ENCODE measurements around the gene MACROD1.

MACROD1 gene

GRCh38 chr11:64098318-64098831 lies 67.5 kb downstream of the MACROD1 start:
- Histone ChIP-seq H3K27ac (ENCODE audit: low read depth in 2 of 2, low read length in 2 of 2) (no peak overlapping the region), H3K27me3 (ENCODE audit: control insufficient read depth in 2 of 2, insufficient read depth in 2 of 2, low read length in 2 of 2) (no peaks in the 10 kb centered on the region), H3K9me3 (ENCODE audit: control insufficient read depth in 2 of 2, low read length in 2 of 2) (no peaks in the 10 kb centered on the region), H3K36me3 (ENCODE audit: control insufficient read depth in 2 of 2, insufficient read depth in 2 of 2, low read length in 2 of 2) (no peaks in the 10 kb centered on the region), H3K9ac (ENCODE audit: low read depth in 1 of 2, low read length in 2 of 2) (no peak overlapping the region), H3K4me1 (ENCODE audit: control insufficient read depth in 2 of 2, insufficient read depth in 2 of 2, low read length in 2 of 2) (no peaks in the 10 kb centered on the region), H3K4me3 (ENCODE audit: low read length in 2 of 2) (no peak overlapping the region)

- H3K9me3 ChIP-seq (ENCODE audit: control insufficient read depth in 2 of 2, low read length in 2 of 2): no peaks in the 10 kb centered on the region
- H3K4me3 ChIP-seq (ENCODE audit: low read length in 2 of 2): no peak overlapping the region
- no peak overlapping the region for H3K9ac ChIP-seq (ENCODE audit: low read depth in 1 of 2, low read length in 2 of 2)
- no peaks in the 10 kb centered on the region for H3K4me1 ChIP-seq (ENCODE audit: control insufficient read depth in 2 of 2, insufficient read depth in 2 of 2, low read length in 2 of 2)
- H3K36me3 ChIP-seq (ENCODE audit: control insufficient read depth in 2 of 2, insufficient read depth in 2 of 2, low read length in 2 of 2): no peaks in the 10 kb centered on the region
- peak overlapping the region in 1 of 2 donors; percentile 23 for H3K27ac ChIP-seq (ENCODE audit: low read depth in 2 of 2, low read length in 2 of 2)
- no peaks in the 10 kb centered on the region for H3K27me3 ChIP-seq (ENCODE audit: control insufficient read depth in 2 of 2, insufficient read depth in 2 of 2, low read length in 2 of 2)
Observed at GRCh38 chr11:64097468-64098317, 68.2 kb downstream of the MACROD1 start.

GRCh38 chr11:64096835-64097234 lies 69.1 kb downstream of the MACROD1 start:
- H3K4me1 ChIP-seq (ENCODE audit: control insufficient read depth in 2 of 2, insufficient read depth in 2 of 2, low read length in 2 of 2): no peaks in the 10 kb centered on the region
- H3K27ac ChIP-seq (ENCODE audit: low read depth in 2 of 2, low read length in 2 of 2): peak overlapping the region in 1 of 2 donors; percentile 23
- no peak overlapping the region for H3K4me3 ChIP-seq (ENCODE audit: low read length in 2 of 2)
- H3K36me3 ChIP-seq (ENCODE audit: control insufficient read depth in 2 of 2, insufficient read depth in 2 of 2, low read length in 2 of 2): no peaks in the 10 kb centered on the region
- H3K9ac ChIP-seq (ENCODE audit: low read depth in 1 of 2, low read length in 2 of 2): no peak overlapping the region
- no peaks in the 10 kb centered on the region for H3K9me3 ChIP-seq (ENCODE audit: control insufficient read depth in 2 of 2, low read length in 2 of 2)
- H3K27me3 ChIP-seq (ENCODE audit: control insufficient read depth in 2 of 2, insufficient read depth in 2 of 2, low read length in 2 of 2): no peaks in the 10 kb centered on the region

GRCh38 chr11:64095949-64096348 lies 70.0 kb downstream of the MACROD1 start:
- Histone ChIP-seq H3K27me3 (ENCODE audit: control insufficient read depth in 2 of 2, insufficient read depth in 2 of 2, low read length in 2 of 2) (no peaks in the 10 kb centered on the region), H3K9me3 (ENCODE audit: control insufficient read depth in 2 of 2, low read length in 2 of 2) (no peaks in the 10 kb centered on the region), H3K9ac (ENCODE audit: low read depth in 1 of 2, low read length in 2 of 2) (no peak overlapping the region), H3K4me1 (ENCODE audit: control insufficient read depth in 2 of 2, insufficient read depth in 2 of 2, low read length in 2 of 2) (no peaks in the 10 kb centered on the region), H3K27ac (ENCODE audit: low read depth in 2 of 2, low read length in 2 of 2) (no peak overlapping the region), H3K36me3 (ENCODE audit: control insufficient read depth in 2 of 2, insufficient read depth in 2 of 2, low read length in 2 of 2) (no peaks in the 10 kb centered on the region), H3K4me3 (ENCODE audit: low read length in 2 of 2) (no peak overlapping the region)

GRCh38 chr11:64095273-64095817 lies 70.6 kb downstream of the MACROD1 start:
- Histone ChIP-seq H3K27me3 (ENCODE audit: control insufficient read depth in 2 of 2, insufficient read depth in 2 of 2, low read length in 2 of 2) (no peaks in the 10 kb centered on the region), H3K36me3 (ENCODE audit: control insufficient read depth in 2 of 2, insufficient read depth in 2 of 2, low read length in 2 of 2) (no peaks in the 10 kb centered on the region), H3K4me3 (ENCODE audit: low read length in 2 of 2) (no peak overlapping the region), H3K27ac (ENCODE audit: low read depth in 2 of 2, low read length in 2 of 2) (peak overlapping the region in 1 of 2 donors; percentile 56), H3K9ac (ENCODE audit: low read depth in 1 of 2, low read length in 2 of 2) (no peak overlapping the region), H3K4me1 (ENCODE audit: control insufficient read depth in 2 of 2, insufficient read depth in 2 of 2, low read length in 2 of 2) (no peaks in the 10 kb centered on the region), H3K9me3 (ENCODE audit: control insufficient read depth in 2 of 2, low read length in 2 of 2) (no peaks in the 10 kb centered on the region)

GRCh38 chr11:64094463-64095260 lies 71.3 kb downstream of the MACROD1 start:
- Histone ChIP-seq H3K4me1 (ENCODE audit: control insufficient read depth in 2 of 2, insufficient read depth in 2 of 2, low read length in 2 of 2) (no peaks in the 10 kb centered on the region), H3K27me3 (ENCODE audit: control insufficient read depth in 2 of 2, insufficient read depth in 2 of 2, low read length in 2 of 2) (no peaks in the 10 kb centered on the region), H3K9ac (ENCODE audit: low read depth in 1 of 2, low read length in 2 of 2) (no peak overlapping the region), H3K36me3 (ENCODE audit: control insufficient read depth in 2 of 2, insufficient read depth in 2 of 2, low read length in 2 of 2) (no peaks in the 10 kb centered on the region), H3K9me3 (ENCODE audit: control insufficient read depth in 2 of 2, low read length in 2 of 2) (no peaks in the 10 kb centered on the region), H3K4me3 (ENCODE audit: low read length in 2 of 2) (no peak overlapping the region), H3K27ac (ENCODE audit: low read depth in 2 of 2, low read length in 2 of 2) (peak overlapping the region in 1 of 2 donors; percentile 56)

GRCh38 chr11:64093233-64094039 lies 72.5 kb downstream of the MACROD1 start:
- Histone ChIP-seq H3K27ac (ENCODE audit: low read depth in 2 of 2, low read length in 2 of 2) (no peak overlapping the region), H3K9me3 (ENCODE audit: control insufficient read depth in 2 of 2, low read length in 2 of 2) (no peaks in the 10 kb centered on the region), H3K4me3 (ENCODE audit: low read length in 2 of 2) (no peak overlapping the region), H3K9ac (ENCODE audit: low read depth in 1 of 2, low read length in 2 of 2) (no peak overlapping the region), H3K27me3 (ENCODE audit: control insufficient read depth in 2 of 2, insufficient read depth in 2 of 2, low read length in 2 of 2) (no peaks in the 10 kb centered on the region), H3K4me1 (ENCODE audit: control insufficient read depth in 2 of 2, insufficient read depth in 2 of 2, low read length in 2 of 2) (peaks cover 0 to 9% of the 10 kb centered on the region in 2 donors), H3K36me3 (ENCODE audit: control insufficient read depth in 2 of 2, insufficient read depth in 2 of 2, low read length in 2 of 2) (no peaks in the 10 kb centered on the region)

- no peak overlapping the region for H3K27ac ChIP-seq (ENCODE audit: low read depth in 2 of 2, low read length in 2 of 2)
- no peaks in the 10 kb centered on the region for H3K36me3 ChIP-seq (ENCODE audit: control insufficient read depth in 2 of 2, insufficient read depth in 2 of 2, low read length in 2 of 2)
- H3K4me3 ChIP-seq (ENCODE audit: low read length in 2 of 2): no peak overlapping the region
- H3K9me3 ChIP-seq (ENCODE audit: control insufficient read depth in 2 of 2, low read length in 2 of 2): no peaks in the 10 kb centered on the region
- H3K9ac ChIP-seq (ENCODE audit: low read depth in 1 of 2, low read length in 2 of 2): no peak overlapping the region
- H3K27me3 ChIP-seq (ENCODE audit: control insufficient read depth in 2 of 2, insufficient read depth in 2 of 2, low read length in 2 of 2): no peaks in the 10 kb centered on the region
- H3K4me1 ChIP-seq (ENCODE audit: control insufficient read depth in 2 of 2, insufficient read depth in 2 of 2, low read length in 2 of 2): peaks cover 0 to 10% of the 10 kb centered on the region in 2 donors
Observed at GRCh38 chr11:64092761-64093136, 73.2 kb downstream of the MACROD1 start.

GRCh38 chr11:64092111-64092760 lies 73.7 kb downstream of the MACROD1 start:
- no peaks in the 10 kb centered on the region for H3K9me3 ChIP-seq (ENCODE audit: control insufficient read depth in 2 of 2, low read length in 2 of 2)

More at GRCh38 chr11:64092111-64092760, 73.7 kb downstream of the MACROD1 start:
- H3K4me3 ChIP-seq (ENCODE audit: low read length in 2 of 2): no peak overlapping the region
- H3K27ac ChIP-seq (ENCODE audit: low read depth in 2 of 2, low read length in 2 of 2): no peak overlapping the region
- peaks cover 0 to 10% of the 10 kb centered on the region in 2 donors for H3K4me1 ChIP-seq (ENCODE audit: control insufficient read depth in 2 of 2, insufficient read depth in 2 of 2, low read length in 2 of 2)
- no peaks in the 10 kb centered on the region for H3K36me3 ChIP-seq (ENCODE audit: control insufficient read depth in 2 of 2, insufficient read depth in 2 of 2, low read length in 2 of 2)
- no peak overlapping the region for H3K9ac ChIP-seq (ENCODE audit: low read depth in 1 of 2, low read length in 2 of 2)
- H3K27me3 ChIP-seq (ENCODE audit: control insufficient read depth in 2 of 2, insufficient read depth in 2 of 2, low read length in 2 of 2): no peaks in the 10 kb centered on the region

Measured in mucosa of rectum (tissue), 2 donors.